Skeletal muscle satellite cell (primary cell): Measurements from ENCODE around the gene JHY.
"Not testable (repeated sequence)": the region's sequence is repeated elsewhere in the genome, so short reads cannot be mapped to it uniquely, and the experiment has no call there.

Experiments
- H3K27me3 ChIP-seq: 2 replicates; pipeline ENCODE4 v1.7.0; 2013; ENCODE audit warnings: low read length; ENCODE audit not compliant: control insufficient read depth, insufficient read depth
- H3K36me3 ChIP-seq: 2 replicates; pipeline ENCODE4 v1.7.0; 2013; ENCODE audit warnings: mild to moderate bottlenecking, control low read depth, low read length; ENCODE audit not compliant: insufficient read depth
- H3K4me1 ChIP-seq: 2 replicates; pipeline ENCODE4 v1.7.0; 2013; ENCODE audit warnings: low read length; ENCODE audit not compliant: control insufficient read depth, insufficient read depth
- H3K4me2 ChIP-seq: 2 replicates; pipeline ENCODE4 v1.7.0; 2013; ENCODE audit warnings: mild to moderate bottlenecking, low read length
- H3K4me3 ChIP-seq: 2 replicates; pipeline ENCODE4 v1.7.0; 2013; ENCODE audit warnings: low read length
- H3K9ac ChIP-seq: 2 replicates; pipeline ENCODE4 v1.7.0; 2013; ENCODE audit warnings: mild to moderate bottlenecking, low read depth, low read length, moderate library complexity
- H3K9me3 ChIP-seq: replicated peaks from 2 replicates; pipeline ENCODE4 v1.7.0; 2013; ENCODE audit warnings: mild to moderate bottlenecking, control low read depth, low read length

JHY gene

GRCh38 chr11:122852796-122853160 is 29.8 kb upstream of the JHY start:
- Histone ChIP-seq H3K36me3 (no peaks in the 10 kb centered on the region), H3K4me1 (peaks cover 41% of the 10 kb centered on the region), H3K4me2 (no peak overlapping the region), H3K4me3 (no peak overlapping the region), H3K27me3 (no peaks in the 10 kb centered on the region), H3K9me3 (no peaks in the 10 kb centered on the region), H3K9ac (no peak overlapping the region)

- H3K9ac ChIP-seq, result no peak overlapping the region
- no peaks in the 10 kb centered on the region for H3K36me3 ChIP-seq
- no peaks in the 10 kb centered on the region for H3K27me3 ChIP-seq
- H3K4me2 ChIP-seq, result no peak overlapping the region
- H3K4me1 ChIP-seq, result peaks cover 41% of the 10 kb centered on the region
- no peak overlapping the region for H3K4me3 ChIP-seq
- H3K9me3 ChIP-seq, result no peaks in the 10 kb centered on the region
Observed at GRCh38 chr11:122853261-122853660, 29.3 kb upstream of the JHY start.

GRCh38 chr11:122853971-122854446 is 28.6 kb upstream of the JHY start:
- H3K4me3 ChIP-seq, result peak overlapping the region; percentile 31
- H3K4me2 ChIP-seq, result no peak overlapping the region
- no peaks in the 10 kb centered on the region for H3K9me3 ChIP-seq
- H3K4me1 ChIP-seq, result peaks cover 41% of the 10 kb centered on the region
- H3K36me3 ChIP-seq, result no peaks in the 10 kb centered on the region
- H3K9ac ChIP-seq, result no peak overlapping the region
- no peaks in the 10 kb centered on the region for H3K27me3 ChIP-seq

- no peak overlapping the region for H3K9ac ChIP-seq
Observed at GRCh38 chr11:122861631-122862030, 20.9 kb upstream of the JHY start.

GRCh38 chr11:122862091-122862490 is 20.5 kb upstream of the JHY start:
- no peak overlapping the region for H3K9ac ChIP-seq
- no peak overlapping the region for H3K4me3 ChIP-seq
- H3K9me3 ChIP-seq, result no peaks in the 10 kb centered on the region
- no peaks in the 10 kb centered on the region for H3K36me3 ChIP-seq
- peaks cover 4% of the 10 kb centered on the region for H3K4me1 ChIP-seq
- H3K4me2 ChIP-seq, result no peak overlapping the region
- peaks cover 43% of the 10 kb centered on the region for H3K27me3 ChIP-seq

More at GRCh38 chr11:122861631-122862030, 20.9 kb upstream of the JHY start:
- Histone ChIP-seq H3K4me3 (no peak overlapping the region), H3K27me3 (peaks cover 39% of the 10 kb centered on the region), H3K4me2 (no peak overlapping the region), H3K36me3 (no peaks in the 10 kb centered on the region), H3K4me1 (peaks cover 7% of the 10 kb centered on the region), H3K9me3 (no peaks in the 10 kb centered on the region)

GRCh38 chr11:122863154-122863553 is 19.4 kb upstream of the JHY start:
- H3K9me3 ChIP-seq, H3K4me3 ChIP-seq, H3K4me2 ChIP-seq, H3K9ac ChIP-seq, H3K36me3 ChIP-seq, H3K4me1 ChIP-seq: not testable (repeated sequence)
- peaks cover 52% of the 10 kb centered on the region for H3K27me3 ChIP-seq

GRCh38 chr11:122863704-122864326 is 18.7 kb upstream of the JHY start:
- Histone ChIP-seq H3K36me3 (no peaks in the 10 kb centered on the region), H3K27me3 (peaks cover 55% of the 10 kb centered on the region), H3K4me3 (no peak overlapping the region), H3K4me2 (no peak overlapping the region), H3K9ac (no peak overlapping the region), H3K4me1 (no peaks in the 10 kb centered on the region), H3K9me3 (no peaks in the 10 kb centered on the region)

- no peak overlapping the region for H3K9ac ChIP-seq
- no peak overlapping the region for H3K4me2 ChIP-seq
- H3K27me3 ChIP-seq, result peaks cover 61% of the 10 kb centered on the region
- H3K9me3 ChIP-seq, result no peaks in the 10 kb centered on the region
- H3K4me3 ChIP-seq, result no peak overlapping the region
- H3K36me3 ChIP-seq, result no peaks in the 10 kb centered on the region
- H3K4me1 ChIP-seq, result no peaks in the 10 kb centered on the region
Observed at GRCh38 chr11:122864386-122865115, 18.0 kb upstream of the JHY start.

GRCh38 chr11:122869622-122870021 is 12.9 kb upstream of the JHY start:
- Histone ChIP-seq H3K9me3 (no peaks in the 10 kb centered on the region), H3K4me3 (no peak overlapping the region), H3K27me3 (peaks cover 35% of the 10 kb centered on the region), H3K36me3 (no peaks in the 10 kb centered on the region), H3K4me1 (no peaks in the 10 kb centered on the region), H3K9ac (no peak overlapping the region), H3K4me2 (no peak overlapping the region)

- no peaks in the 10 kb centered on the region for H3K9me3 ChIP-seq
- H3K4me3 ChIP-seq, result no peak overlapping the region
- H3K4me1 ChIP-seq, result no peaks in the 10 kb centered on the region
- no peak overlapping the region for H3K4me2 ChIP-seq
- H3K27me3 ChIP-seq, result peaks cover 25% of the 10 kb centered on the region
- H3K9ac ChIP-seq, result no peak overlapping the region
- no peaks in the 10 kb centered on the region for H3K36me3 ChIP-seq
Observed at GRCh38 chr11:122871302-122871701, 11.3 kb upstream of the JHY start.

- H3K4me3 ChIP-seq, result no peak overlapping the region
- H3K4me2 ChIP-seq, result no peak overlapping the region
- no peaks in the 10 kb centered on the region for H3K36me3 ChIP-seq
- H3K9me3 ChIP-seq, result no peaks in the 10 kb centered on the region
- peaks cover 21% of the 10 kb centered on the region for H3K27me3 ChIP-seq
- no peaks in the 10 kb centered on the region for H3K4me1 ChIP-seq
- H3K9ac ChIP-seq, result no peak overlapping the region
Observed at GRCh38 chr11:122872046-122872445, 10.5 kb upstream of the JHY start.

- Histone ChIP-seq H3K27me3 (peaks cover 20% of the 10 kb centered on the region), H3K9ac (no peak overlapping the region), H3K36me3 (no peaks in the 10 kb centered on the region), H3K4me2 (no peak overlapping the region), H3K9me3 (no peaks in the 10 kb centered on the region), H3K4me3 (no peak overlapping the region), H3K4me1 (no peaks in the 10 kb centered on the region)
Observed at GRCh38 chr11:122874991-122875390, 7.6 kb upstream of the JHY start.
